ENCODE measurements around the gene WWP2.
"Not testable (repeated sequence)": the region's sequence is repeated elsewhere in the genome, so short reads cannot be mapped to it uniquely, and the experiment has no call there.

WWP2 gene

DNA sequence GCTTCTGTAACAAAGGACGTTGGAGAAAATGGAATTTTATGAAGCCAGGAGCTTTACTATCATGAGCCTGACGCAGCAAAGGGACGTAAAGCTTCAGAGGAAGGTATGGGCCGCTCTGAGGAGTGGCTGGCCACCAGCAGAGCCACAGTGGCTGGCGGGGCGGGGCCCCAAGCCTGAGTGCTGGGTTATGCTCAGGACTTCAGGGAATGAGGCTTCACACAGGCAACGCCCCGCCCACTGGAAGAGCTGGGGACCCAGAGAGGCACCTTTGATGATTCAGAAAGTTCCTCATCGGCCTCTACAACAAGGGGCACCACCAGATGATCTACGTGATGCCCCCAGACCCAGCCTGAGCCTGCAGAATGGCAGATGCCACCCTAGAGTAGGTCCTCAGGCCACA, 16.2 kb upstream of the WWP2 start:
- DNase-seq (ENCODE audit: low read depth), result no peak

GRCh38 chr16:69747115-69747514, 15.0 kb upstream of the WWP2 start:
- DNase-seq (ENCODE audit: low read depth), result no peak

- no peak for DNase-seq (ENCODE audit: low read depth)
These were observed 13.3 kb upstream of the WWP2 start for GRCh38 chr16:69748694-69749345.

DNA sequence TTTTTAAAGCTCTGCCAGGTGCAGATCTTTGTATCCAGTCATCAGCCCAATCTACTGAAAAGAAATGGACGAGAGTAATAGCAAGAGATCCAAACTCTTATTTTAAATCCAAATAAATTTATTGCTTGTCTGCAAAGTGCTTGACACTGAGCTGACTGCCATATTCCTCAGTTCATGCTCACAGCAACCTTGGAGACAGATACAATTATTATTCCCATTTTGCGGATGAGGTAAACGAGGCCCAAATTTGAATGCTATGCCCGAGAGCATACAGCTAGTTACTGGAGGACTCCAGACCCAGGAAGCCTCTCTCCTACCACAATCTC, 8.0 kb upstream of the WWP2 start:
- DNase-seq (ENCODE audit: low read depth), result no peak

- DNase-seq (ENCODE audit: low read depth), result peak; percentile 98
These were observed 7.4 kb upstream of the WWP2 start, which contains the start of gene NOB1 for GRCh38 chr16:69754469-69755310. Gene NOB1 (minus strand): TSS chr16:69754926. CDS start chr16:69754910, 16 bp downstream.

GRCh38 chr16:69756705-69757104, 5.4 kb upstream of the WWP2 start:
- no peak for DNase-seq (ENCODE audit: low read depth)

GRCh38 chr16:69757375-69757774, 4.8 kb upstream of the WWP2 start:
- not testable (repeated sequence) for DNase-seq (ENCODE audit: low read depth)

DNA sequence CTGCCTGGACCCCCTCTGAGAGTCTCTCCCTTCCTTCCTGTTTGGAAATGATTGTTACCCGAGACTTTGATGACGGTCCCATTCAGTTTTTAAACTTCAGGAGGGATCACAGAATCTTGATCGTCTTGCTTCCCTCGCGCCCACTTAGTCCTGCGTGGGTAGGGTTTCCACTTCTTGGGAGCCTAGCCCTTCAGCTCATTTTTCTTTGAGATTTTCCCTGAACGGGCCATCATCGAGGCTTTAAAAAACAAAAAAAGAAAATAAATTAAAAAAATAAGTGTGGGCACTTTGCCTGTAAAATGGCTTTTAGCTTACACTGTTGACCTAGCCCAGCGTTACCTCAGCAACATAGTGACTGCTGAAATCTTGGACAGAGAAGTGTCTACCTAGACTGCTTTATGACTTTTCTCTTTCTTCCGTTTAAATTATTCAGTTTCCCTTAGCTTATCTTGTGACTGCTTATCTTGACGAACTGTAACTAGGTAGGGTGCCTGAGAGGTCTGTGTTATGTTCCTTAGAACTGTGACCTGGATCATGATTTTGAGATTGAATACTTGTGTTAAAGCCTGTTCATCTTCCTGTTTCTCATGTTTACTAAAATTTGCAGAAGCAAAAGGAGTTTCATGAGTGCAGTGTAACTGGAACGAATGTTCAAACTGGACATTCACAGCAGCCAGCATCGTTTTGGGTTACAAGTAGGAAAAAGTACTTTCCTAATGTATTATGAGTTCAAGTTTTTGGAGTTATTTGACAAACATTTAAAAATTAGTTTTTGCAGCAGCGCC, 874 bp downstream of the WWP2 start:
- no peak for DNase-seq (ENCODE audit: low read depth)

- DNase-seq (ENCODE audit: low read depth), result no peak
These were observed 1.4 kb downstream of the WWP2 start for GRCh38 chr16:69763599-69763942.

- DNase-seq (ENCODE audit: low read depth), result no peak
These were observed 5.5 kb downstream of the WWP2 start for GRCh38 chr16:69767459-69768229.

GRCh38 chr16:69768666-69769065, 6.5 kb downstream of the WWP2 start:
- DNase-seq (ENCODE audit: low read depth), result no peak

DNA sequence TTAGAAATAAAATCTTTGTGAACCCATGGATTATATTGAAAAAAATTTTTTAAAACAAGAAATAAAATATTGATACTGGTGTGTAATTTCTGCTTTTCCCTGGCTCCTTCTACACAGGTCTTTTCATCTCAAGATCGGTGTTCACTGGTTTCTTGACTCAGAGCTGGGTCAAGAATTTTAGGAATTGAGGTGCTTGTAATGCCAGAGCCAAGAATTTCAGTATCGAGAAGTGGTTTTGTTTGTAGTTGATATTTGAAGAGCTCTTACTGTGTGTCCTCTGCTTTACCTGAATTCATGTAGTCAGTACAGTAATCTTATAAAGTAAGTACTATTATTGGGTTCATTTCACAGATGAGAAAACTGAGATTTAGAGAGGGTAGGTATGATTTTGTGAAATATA, 7.3 kb downstream of the WWP2 start:
- no peak for DNase-seq (ENCODE audit: low read depth)

DNA sequence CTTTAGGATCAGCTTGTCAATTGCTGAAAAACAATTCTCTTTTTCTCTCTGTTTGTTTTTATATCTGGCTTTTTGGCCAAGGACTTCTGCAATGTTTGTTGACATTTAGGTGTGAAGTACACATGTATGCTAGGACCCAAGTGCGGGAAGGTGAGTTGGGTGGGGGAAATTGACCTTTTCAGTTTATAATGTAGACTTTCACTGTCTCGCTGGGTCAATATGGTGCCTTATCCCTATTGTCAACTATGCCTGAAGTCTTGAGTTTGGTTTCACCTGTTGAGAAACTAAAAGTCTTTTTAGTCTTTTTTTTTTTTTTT, 9.5 kb downstream of the WWP2 start:
- no peak for DNase-seq (ENCODE audit: low read depth)

GRCh38 chr16:69773260-69773947, 11.3 kb downstream of the WWP2 start:
- no peak for DNase-seq (ENCODE audit: low read depth)

DNA sequence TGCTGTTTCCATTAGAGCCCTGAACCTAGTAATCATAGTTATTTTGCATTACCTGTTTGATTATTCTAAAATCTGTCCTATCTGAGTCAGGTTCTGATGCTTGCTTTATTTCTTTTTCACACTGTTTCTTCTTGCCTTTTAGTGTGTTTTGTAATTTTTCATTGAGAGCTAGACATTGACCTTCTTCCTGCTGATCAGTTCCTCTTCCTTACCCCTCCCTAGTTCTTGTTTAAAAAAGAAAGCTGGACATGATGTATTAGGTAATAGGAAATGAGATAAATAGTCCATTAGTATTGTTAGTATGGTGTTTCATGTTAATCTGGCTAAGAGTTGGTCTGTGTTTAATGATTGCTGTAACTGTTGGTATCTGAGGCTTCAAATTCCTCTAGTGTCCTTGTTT, 13.4 kb downstream of the WWP2 start:
- no peak for DNase-seq (ENCODE audit: low read depth)

DNA sequence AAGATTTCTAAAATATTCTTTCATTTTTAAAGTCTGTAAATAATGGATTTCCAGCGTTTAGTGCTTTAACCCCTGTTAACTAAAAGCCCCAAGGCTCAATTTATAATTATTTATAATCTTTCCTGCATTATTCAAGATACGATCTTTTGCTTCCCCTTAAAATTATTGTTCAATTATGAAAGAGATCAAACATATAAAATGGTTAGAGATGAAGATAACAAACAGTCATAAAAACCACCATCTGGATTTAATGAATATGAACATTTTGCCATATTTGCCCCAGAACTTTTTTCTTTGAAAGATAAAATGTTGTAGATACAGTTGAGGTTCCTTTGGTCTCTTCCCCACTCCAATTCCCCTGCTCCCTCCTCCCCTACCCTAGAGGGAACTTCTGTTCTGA, 17.6 kb downstream of the WWP2 start:
- DNase-seq (ENCODE audit: low read depth), result no peak

- DNase-seq (ENCODE audit: low read depth), result no peak
These were observed 19.0 kb downstream of the WWP2 start for GRCh38 chr16:69781118-69781517.

DNA sequence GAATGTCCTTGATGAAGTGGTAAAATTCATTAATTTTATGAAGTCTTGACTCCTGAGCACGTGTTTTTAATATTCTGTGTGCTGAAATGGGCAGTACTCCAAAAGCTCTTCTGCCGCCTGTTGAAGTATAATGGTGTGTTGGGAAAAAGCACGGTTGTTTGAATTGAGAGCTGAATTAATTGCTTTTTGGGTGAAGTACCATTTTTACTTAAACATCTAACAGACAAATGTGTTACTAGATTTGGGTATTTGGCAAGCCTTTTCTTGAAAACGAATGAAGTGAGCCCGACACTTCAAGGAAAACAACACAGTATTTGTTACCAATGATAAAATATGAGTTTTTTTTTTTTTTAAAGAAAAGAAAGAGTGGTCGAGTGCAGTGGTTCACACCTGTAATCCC, 22.5 kb downstream of the WWP2 start:
- DNase-seq (ENCODE audit: low read depth), result no peak

GRCh38 chr16:69787883-69788282, 25.8 kb downstream of the WWP2 start:
- no peak for DNase-seq (ENCODE audit: low read depth)

DNA sequence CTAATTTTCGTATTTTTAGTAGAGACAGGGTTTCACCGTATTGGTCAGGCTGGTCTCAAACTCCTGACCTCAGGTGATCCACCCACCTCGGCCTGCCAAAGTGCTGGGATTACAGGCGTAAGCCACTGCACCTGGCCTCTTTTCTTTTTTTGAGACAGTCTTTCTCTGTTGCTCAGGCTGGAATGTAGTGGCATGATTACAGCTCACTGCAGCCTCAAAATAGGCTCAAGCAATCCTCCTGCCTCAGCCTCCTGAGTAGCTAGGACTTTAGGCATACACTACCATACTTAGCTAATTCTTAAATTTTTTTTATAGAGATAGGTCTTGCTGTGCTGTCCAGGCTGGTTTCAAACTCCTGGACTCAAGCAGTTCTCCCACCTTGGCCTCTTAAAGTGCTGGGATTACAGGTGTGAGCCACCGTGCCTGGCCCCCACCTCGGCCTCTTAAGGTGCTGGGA, 29.3 kb downstream of the WWP2 start:
- DNase-seq (ENCODE audit: low read depth), result not testable (repeated sequence)

DNA sequence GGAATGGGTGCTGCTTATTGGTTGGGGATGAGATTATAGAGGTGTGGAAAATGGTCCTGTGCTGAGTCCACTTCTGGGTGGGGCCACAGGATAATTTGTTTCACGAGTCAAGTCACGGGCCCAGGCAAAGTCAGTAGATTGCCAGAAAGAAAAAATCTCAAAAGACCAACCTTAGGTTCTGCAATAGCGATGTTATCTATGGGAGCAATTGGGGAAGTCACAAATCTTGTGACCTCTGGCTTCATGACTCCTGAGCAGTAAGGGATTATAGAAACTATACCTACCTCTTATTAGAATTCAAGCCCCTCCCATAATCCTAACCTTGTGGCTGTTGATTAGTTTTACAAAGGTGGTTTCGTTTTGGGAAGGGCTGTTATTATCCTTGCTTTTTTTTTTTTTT, 31.4 kb downstream of the WWP2 start:
- DNase-seq (ENCODE audit: low read depth), result no peak

GRCh38 chr16:69794486-69794885, 32.4 kb downstream of the WWP2 start:
- DNase-seq (ENCODE audit: low read depth), result no peak
